K562 (cell line): ENCODE results near the gene SLC41A3. TPM values are rescaled to one million over a fixed set of nuclear protein-coding genes. Genes with fewer than 3 reads are reported as not detected.

ENCODE experiments used
- ATAC-seq: fragments of 200-7000 bp; cut with Tn5 transposase; 3 replicates; pipeline ENCODE4 v1.9.1; 2020; ENCODE audit warnings: moderate library complexity
- BruUV-seq: library from RNA; stranded (reverse); fragments of 400-500 nt; replicated peaks from 2 replicates; lab custom pipeline; 2021; lab: Mats Ljungman, UMichigan
- CTCF ChIA-PET: fragments of 300-600 bp; formaldehyde crosslinking; extraction: SDS; loops from one replicate; lab custom pipeline; 2021; ENCODE audit warnings: low intra/inter-chr PET ratio; lab: Yijun Ruan, JAX
- POLR2A ChIA-PET: fragments of 300-600, 350-650 bp; sonication (Branson Sonifier 250); formaldehyde crosslinking; extraction: SDS; loops from one replicate; lab custom pipeline; 2021; ENCODE audit warnings: antibody characterized with exemption, inconsistent platforms; lab: Yijun Ruan, JAX
- DNase-seq, 4 experiments: peaks; one replicate each; pipeline versions ENCODE4 v3.0.0 to v3.0.0-alpha.2; 2011 to 2018; ENCODE audit warnings: low spot score in 3 of 4, mixed read lengths in 3 of 4; ENCODE audit errors: extremely low read depth in 1 of 4
- FAIRE-seq: peaks from 2 replicates; lab custom pipeline; 2011; peaks lifted over from hg19 to GRCh38; lab: Jason Lieb, UNC
- H2AFZ ChIP-seq: 2 replicates; pipeline ENCODE4 v1.6.0; 2011; ENCODE audit warnings: low read depth, low read length, control low read depth, inconsistent platforms
- H3K27ac ChIP-seq: fragments of 200-600 bp; 3 replicates; pipeline ENCODE4 v1.8.0; 2011; ENCODE audit warnings: low read depth, mild to moderate bottlenecking, control low read depth, inconsistent platforms, low read length, moderate library complexity, mixed read lengths; ENCODE audit errors: extremely low read depth
- H3K27me3 ChIP-seq, 2 experiments: fragments of 300-600 bp in 1 of 2; 2 replicates in 1 of 2; 3 replicates in 1 of 2; pipeline versions ENCODE4 v1.6.0 to v1.8.0; 2011; ENCODE audit warnings: inconsistent platforms in 2 of 2, low read length in 2 of 2, mild to moderate bottlenecking in 1 of 2, mixed read lengths in 1 of 2, moderate library complexity in 1 of 2; ENCODE audit not compliant: control insufficient read depth in 2 of 2, insufficient read depth in 2 of 2
- H3K36me3 ChIP-seq: fragments of 300-600 bp; 3 replicates; pipeline ENCODE4 v1.8.0; 2011; ENCODE audit warnings: mild to moderate bottlenecking, low read length, inconsistent platforms; ENCODE audit not compliant: control insufficient read depth, insufficient read depth
- H3K4me1 ChIP-seq, 2 experiments: fragments of 200-600 bp in 1 of 2; replicated peaks in 1 of 2; 2 replicates in 1 of 2; 3 replicates in 1 of 2; pipeline versions ENCODE4 v1.5.1 to v1.8.0; 2011; ENCODE audit warnings: inconsistent platforms in 2 of 2, low read length in 2 of 2, mild to moderate bottlenecking in 1 of 2, mixed read lengths in 1 of 2, moderate library complexity in 1 of 2; ENCODE audit not compliant: control insufficient read depth in 2 of 2, insufficient read depth in 2 of 2
- H3K4me2 ChIP-seq: 2 replicates; pipeline ENCODE4 v1.6.1; 2011; ENCODE audit warnings: low read length, control low read depth, inconsistent platforms, mixed read lengths; ENCODE audit not compliant: insufficient read depth
- H3K4me3 ChIP-seq: fragments of 200-600 bp; sonication (generic), shearing (Covaris generic); 2 replicates; pipeline ENCODE4 v1.5.1; 2016; ENCODE audit warnings: control low read depth, inconsistent platforms
- H3K79me2 ChIP-seq: fragments of 200-600 bp; 3 replicates; pipeline ENCODE4 v1.8.0; 2011; ENCODE audit warnings: low read length, inconsistent platforms; ENCODE audit not compliant: control insufficient read depth, insufficient read depth
- H3K9ac ChIP-seq, 2 experiments: 2 replicates each; pipeline versions ENCODE4 v1.6.0 to v1.6.1; 2011; ENCODE audit warnings: low read depth in 2 of 2, low read length in 2 of 2, control low read depth in 1 of 2, inconsistent platforms in 1 of 2, mild to moderate bottlenecking in 1 of 2, mixed read lengths in 1 of 2; ENCODE audit not compliant: insufficient read depth in 1 of 2
- H3K9me1 ChIP-seq: one replicate; pipeline ENCODE4 v1.6.0; 2011; ENCODE audit warnings: inconsistent platforms, mild to moderate bottlenecking, low read length, moderate library complexity; ENCODE audit not compliant: control insufficient read depth, insufficient read depth
- H3K9me3 ChIP-seq: replicated peaks from 2 replicates; pipeline ENCODE4 v1.5.1; 2011; ENCODE audit warnings: low read depth, low read length, inconsistent platforms; ENCODE audit not compliant: control insufficient read depth, insufficient read depth
- H4K20me1 ChIP-seq: replicated peaks from 2 replicates; pipeline ENCODE4 v1.6.1; 2011; ENCODE audit warnings: low read length, inconsistent platforms, mixed read lengths; ENCODE audit not compliant: control insufficient read depth, insufficient read depth
- ARNT ChIP-seq, 2 experiments: fragments of 450-650 bp; IDR thresholded peaks; 2 replicates each; pipeline ENCODE4 v1.6.1; 2016; ENCODE audit warnings: mild to moderate bottlenecking in 1 of 2
- CHD4 ChIP-seq: fragments of 200-600 bp; sonication (generic); IDR thresholded peaks from 3 replicates; pipeline ENCODE4 v1.6.1; 2012; ENCODE audit warnings: low read depth, mild to moderate bottlenecking, mixed read lengths, low read length, inconsistent platforms; ENCODE audit not compliant: insufficient read depth, insufficient replicate concordance, poor library complexity, severe bottlenecking
- FOXJ2 ChIP-seq: fragments of 200-800 bp; sonication (Bioruptor generic); IDR thresholded peaks from 2 replicates; pipeline ENCODE4 v1.6.1; 2016; ENCODE audit warnings: missing genetic modification characterization, missing compliant biosample characterization
- HDAC6 ChIP-seq: IDR thresholded peaks from 2 replicates; pipeline ENCODE4 v1.6.1; 2012; ENCODE audit warnings: low read depth, mild to moderate bottlenecking, control low read depth, inconsistent platforms, low read length, moderate library complexity
- HNRNPLL ChIP-seq: fragments of 200-400 bp; formaldehyde crosslinking; IDR thresholded peaks from 2 replicates; pipeline ENCODE4 v1.6.1; 2017; ENCODE audit warnings: low read length, low read depth, mild to moderate bottlenecking; ENCODE audit not compliant: poor library complexity, severe bottlenecking
- KLF16 ChIP-seq: IDR thresholded peaks from 2 replicates; pipeline ENCODE4 v1.6.1; 2016; ENCODE audit warnings: antibody characterized with exemption
- NR4A1 ChIP-seq, 2 experiments: fragments of 250-450 bp in 1 of 2; fragments of 450-650 bp in 1 of 2; sonication (Bioruptor Pico) in 1 of 2; IDR thresholded peaks; 2 replicates each; pipeline versions ENCODE4 v1.4.0 to v1.6.1; 2016 to 2020; ENCODE audit warnings: mild to moderate bottlenecking in 2 of 2, missing compliant biosample characterization in 1 of 2, missing genetic modification characterization in 1 of 2, moderate library complexity in 1 of 2
- PHF21A ChIP-seq: fragments of 450-650 bp; IDR thresholded peaks from 2 replicates; pipeline ENCODE4 v1.6.1; 2017; ENCODE audit warnings: low read depth, borderline replicate concordance
- PHTF2 ChIP-seq: fragments of 250-450 bp; sonication (Bioruptor Pico); IDR thresholded peaks from 2 replicates; pipeline ENCODE4 v1.5.0; 2021; ENCODE audit warnings: mild to moderate bottlenecking
- TOE1 ChIP-seq, 2 experiments: fragments of 450-650 bp in 1 of 2; sonication (generic) in 1 of 2; formaldehyde crosslinking in 1 of 2; IDR thresholded peaks; 2 replicates each; pipeline versions ENCODE4 v1.7.1 to v1.8.0; 2016 to 2022; ENCODE audit warnings: borderline replicate concordance in 2 of 2, mild to moderate bottlenecking in 2 of 2, antibody characterized with exemption in 1 of 2, inconsistent platforms in 1 of 2, low read depth in 1 of 2, missing genetic modification reagents in 1 of 2, moderate library complexity in 1 of 2
- ZFP30 ChIP-seq: fragments of 250-450 bp; sonication (Bioruptor Pico); IDR thresholded peaks from 2 replicates; pipeline ENCODE4 v1.8.0; 2022; ENCODE audit warnings: moderate library complexity, mild to moderate bottlenecking, inconsistent platforms, borderline replicate concordance
- in situ Hi-C: fragments of 300-500 bp; cut with MboI; formaldehyde crosslinking; loops from 4 replicates; pipeline ENCODE4 v1.15.0; 2018; ENCODE audit warnings: inconsistent platforms, mixed read lengths
- intact Hi-C: fragments of 100-400 bp; cut with micrococcal nuclease; formaldehyde crosslinking; loops from 2 replicates; pipeline ENCODE4 v1.14.2; 2022
- polyA plus RNA-seq, 8 experiments: library from polyadenylated mRNA; depleted of rRNA in 4 of 8; stranded (reverse) in 5 of 8; unstranded in 3 of 8; fragments of >200 nt; fragmentation: Nextera tagmentation in 2 of 8; fragmentation: Illumina TruSeq in 1 of 8; extraction: Ambion mirVana in 2 of 8; extraction: Trizol in 1 of 8; gene quantifications; 2 replicates each; pipeline versions ENCODE4 v1.2.1 to v1.2.3, GENCODE V29; 2011 to 2014; ENCODE audit warnings: inconsistent platforms in 1 of 8, missing spikeins in 1 of 8
- total RNA-seq, 7 experiments: library from RNA; depleted of rRNA in 6 of 7; stranded (reverse); fragments of >200 nt in 6 of 7; fragmentation: Illumina TruSeq in 2 of 7; extraction: Trizol in 2 of 7; gene quantifications; 2 replicates each; pipeline versions ENCODE4 v1.2.1 to v1.2.3, GENCODE V29; 2011 to 2021; ENCODE audit warnings: low replicate concordance in 1 of 7
- TF ChIP-seq, protein P1 (sequence below): IDR thresholded peaks from 2 replicates; pipeline ENCODE4 v1.6.1; 2011; ENCODE audit warnings: borderline replicate concordance, low read depth, mild to moderate bottlenecking, moderate library complexity, low read length; ENCODE audit not compliant: insufficient read depth, poor library complexity, severe bottlenecking
- TF ChIP-seq, protein P2 (sequence below): fragments of 450-650 bp; formaldehyde crosslinking; IDR thresholded peaks from 2 replicates; pipeline ENCODE4 v1.4.0; 2022; ENCODE audit warnings: missing genetic modification characterization
- TF ChIP-seq, protein P3 (sequence below): fragments of 200-800 bp; sonication (Bioruptor generic); IDR thresholded peaks from 2 replicates; pipeline ENCODE4 v1.6.1; 2017; ENCODE audit warnings: missing genetic modification characterization, missing compliant biosample characterization

The SLC41A3 gene
- total and polyA plus RNA-seq, 9 of the 15 experiments (the other 6 are each of a cell fraction or from before 2014, with no cell fraction given): 4.1 to 20.7 (median 11.2) TPM

GRCh38 chr3:125967156-125967555 lies 116.8 kb downstream of the SLC41A3 start:
- Histone ChIP-seq H3K36me3 (no peaks in the 10 kb centered on the region), H3K27me3 (no peaks in the 10 kb centered on the region), H3K9me1 (no peaks in the 10 kb centered on the region), H2AFZ (no peak overlapping the region), H3K79me2 (no peaks in the 10 kb centered on the region), H3K9me3 (no peaks in the 10 kb centered on the region), H3K27ac (no peak overlapping the region), H4K20me1 (no peaks in the 10 kb centered on the region), H3K4me3 (no peak overlapping the region), H3K4me2 (no peak overlapping the region), H3K9ac (no peak overlapping the region), H3K4me1 (no peaks in the 10 kb centered on the region)
- ATAC-seq (no peak), DNase-seq (no peak), FAIRE-seq (no peak)
- no TSS peak for BruUV-seq
- in situ Hi-C loops: loop anchor here (5.0 kb wide), 1 partner anchor 1975 kb away; the partner anchor contains the start of gene ROPN1
- intact Hi-C loops: no loop called here
- POLR2A ChIA-PET: no interaction called here
- CTCF ChIA-PET: no interaction called here
- no peak for TF ChIP-seq FOXJ2 (tag)
- TF ChIP-seq, protein P1, sequence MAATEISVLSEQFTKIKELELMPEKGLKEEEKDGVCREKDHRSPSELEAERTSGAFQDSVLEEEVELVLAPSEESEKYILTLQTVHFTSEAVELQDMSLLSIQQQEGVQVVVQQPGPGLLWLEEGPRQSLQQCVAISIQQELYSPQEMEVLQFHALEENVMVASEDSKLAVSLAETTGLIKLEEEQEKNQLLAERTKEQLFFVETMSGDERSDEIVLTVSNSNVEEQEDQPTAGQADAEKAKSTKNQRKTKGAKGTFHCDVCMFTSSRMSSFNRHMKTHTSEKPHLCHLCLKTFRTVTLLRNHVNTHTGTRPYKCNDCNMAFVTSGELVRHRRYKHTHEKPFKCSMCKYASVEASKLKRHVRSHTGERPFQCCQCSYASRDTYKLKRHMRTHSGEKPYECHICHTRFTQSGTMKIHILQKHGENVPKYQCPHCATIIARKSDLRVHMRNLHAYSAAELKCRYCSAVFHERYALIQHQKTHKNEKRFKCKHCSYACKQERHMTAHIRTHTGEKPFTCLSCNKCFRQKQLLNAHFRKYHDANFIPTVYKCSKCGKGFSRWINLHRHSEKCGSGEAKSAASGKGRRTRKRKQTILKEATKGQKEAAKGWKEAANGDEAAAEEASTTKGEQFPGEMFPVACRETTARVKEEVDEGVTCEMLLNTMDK: no peak
- TF ChIP-seq HDAC6: no peak
- TF ChIP-seq ZFP30 (CRISPR knock-in tag): no peak
- TF ChIP-seq NR4A1 (CRISPR knock-in tag; IDR thresholded peaks at IDR 0.05): no peak
- TF ChIP-seq NR4A1 (tag; IDR thresholded peaks at IDR 0.05): no peak
- TF ChIP-seq, protein P2, sequence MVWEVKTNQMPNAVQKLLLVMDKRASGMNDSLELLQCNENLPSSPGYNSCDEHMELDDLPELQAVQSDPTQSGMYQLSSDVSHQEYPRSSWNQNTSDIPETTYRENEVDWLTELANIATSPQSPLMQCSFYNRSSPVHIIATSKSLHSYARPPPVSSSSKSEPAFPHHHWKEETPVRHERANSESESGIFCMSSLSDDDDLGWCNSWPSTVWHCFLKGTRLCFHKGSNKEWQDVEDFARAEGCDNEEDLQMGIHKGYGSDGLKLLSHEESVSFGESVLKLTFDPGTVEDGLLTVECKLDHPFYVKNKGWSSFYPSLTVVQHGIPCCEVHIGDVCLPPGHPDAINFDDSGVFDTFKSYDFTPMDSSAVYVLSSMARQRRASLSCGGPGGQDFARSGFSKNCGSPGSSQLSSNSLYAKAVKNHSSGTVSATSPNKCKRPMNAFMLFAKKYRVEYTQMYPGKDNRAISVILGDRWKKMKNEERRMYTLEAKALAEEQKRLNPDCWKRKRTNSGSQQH (CRISPR knock-in tag): no peak
- TF ChIP-seq ARNT (IDR thresholded peaks at IDR 0.05): no peak
- TF ChIP-seq CHD4: no peak
- TF ChIP-seq HNRNPLL: no peak
- TF ChIP-seq, protein P3, sequence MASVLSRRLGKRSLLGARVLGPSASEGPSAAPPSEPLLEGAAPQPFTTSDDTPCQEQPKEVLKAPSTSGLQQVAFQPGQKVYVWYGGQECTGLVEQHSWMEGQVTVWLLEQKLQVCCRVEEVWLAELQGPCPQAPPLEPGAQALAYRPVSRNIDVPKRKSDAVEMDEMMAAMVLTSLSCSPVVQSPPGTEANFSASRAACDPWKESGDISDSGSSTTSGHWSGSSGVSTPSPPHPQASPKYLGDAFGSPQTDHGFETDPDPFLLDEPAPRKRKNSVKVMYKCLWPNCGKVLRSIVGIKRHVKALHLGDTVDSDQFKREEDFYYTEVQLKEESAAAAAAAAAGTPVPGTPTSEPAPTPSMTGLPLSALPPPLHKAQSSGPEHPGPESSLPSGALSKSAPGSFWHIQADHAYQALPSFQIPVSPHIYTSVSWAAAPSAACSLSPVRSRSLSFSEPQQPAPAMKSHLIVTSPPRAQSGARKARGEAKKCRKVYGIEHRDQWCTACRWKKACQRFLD (CRISPR knock-in tag): no peak
- TF ChIP-seq KLF16: no peak
- TF ChIP-seq PHTF2 (CRISPR knock-in tag): no peak
- no peak for TF ChIP-seq PHF21A
- no peak for TF ChIP-seq TOE1 (IDR thresholded peaks at IDR 0.05; ENCODE audit: borderline replicate concordance)
- TF ChIP-seq TOE1 (CRISPR knock-in tag; IDR thresholded peaks at IDR 0.05; ENCODE audit: borderline replicate concordance, low read depth): no peak
